ENCODE results near the gene GRM7.

The GRM7 gene

DNA sequence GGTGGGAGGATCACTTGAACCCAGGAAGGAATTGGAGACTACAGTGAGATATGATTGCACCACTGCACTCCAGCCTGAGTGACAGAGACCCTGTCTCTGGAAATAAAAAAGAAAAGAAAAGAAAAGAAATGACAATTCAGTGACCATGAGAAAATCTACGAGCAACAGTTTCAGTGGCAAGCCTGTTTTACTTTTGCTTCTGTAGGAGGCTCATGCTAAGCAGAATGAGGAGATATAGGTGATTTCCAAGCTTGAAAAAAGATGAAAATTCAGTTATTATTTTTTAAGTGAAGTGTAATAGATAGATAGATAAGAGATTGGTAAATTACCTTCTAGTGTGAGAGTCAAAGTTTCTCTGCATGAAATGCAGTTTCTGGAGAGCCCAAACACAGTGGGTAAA is 651.1 kb downstream of the GRM7 start:
- DNase-seq: no peak

DNA sequence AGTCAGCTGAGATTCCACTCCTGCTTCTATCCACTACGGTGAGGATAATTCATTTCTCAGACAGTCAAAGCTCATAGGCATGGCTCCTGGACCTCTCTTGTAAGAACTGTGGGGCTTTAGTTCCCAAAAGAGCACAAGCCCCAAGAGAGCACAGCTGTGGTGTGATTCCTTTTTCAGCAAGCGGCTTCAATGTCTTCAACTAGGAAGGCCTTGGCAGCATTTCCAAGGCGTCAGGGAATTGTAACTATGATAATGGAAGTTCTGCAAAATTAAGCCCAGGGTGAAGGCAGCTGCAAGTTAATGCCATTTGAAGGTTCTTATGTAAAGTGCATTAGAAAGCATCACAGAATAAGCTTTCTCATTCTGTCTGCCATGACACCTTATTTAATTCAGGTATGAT is 657.1 kb downstream of the GRM7 start:
- DNase-seq: no peak

DNA sequence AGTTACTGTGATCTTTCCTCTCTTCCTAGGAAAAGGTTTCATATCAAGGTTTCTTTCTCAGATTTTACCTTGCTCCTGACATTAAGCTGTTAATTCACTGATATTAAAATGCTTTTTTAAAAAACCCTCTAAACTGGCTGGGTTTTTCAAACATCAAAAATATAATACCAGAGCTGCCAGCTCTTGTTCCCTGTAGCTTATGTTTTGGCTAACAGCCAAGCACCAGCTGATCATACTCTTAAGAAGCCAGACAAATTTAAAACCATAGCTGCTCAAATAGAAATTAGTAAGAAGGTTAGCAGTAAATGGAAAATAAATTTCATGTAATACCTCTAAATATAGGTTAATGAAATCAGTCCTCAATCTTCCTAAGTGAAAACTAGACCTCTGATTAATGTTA is 657.5 kb downstream of the GRM7 start:
- peak; percentile 40 for DNase-seq

DNA sequence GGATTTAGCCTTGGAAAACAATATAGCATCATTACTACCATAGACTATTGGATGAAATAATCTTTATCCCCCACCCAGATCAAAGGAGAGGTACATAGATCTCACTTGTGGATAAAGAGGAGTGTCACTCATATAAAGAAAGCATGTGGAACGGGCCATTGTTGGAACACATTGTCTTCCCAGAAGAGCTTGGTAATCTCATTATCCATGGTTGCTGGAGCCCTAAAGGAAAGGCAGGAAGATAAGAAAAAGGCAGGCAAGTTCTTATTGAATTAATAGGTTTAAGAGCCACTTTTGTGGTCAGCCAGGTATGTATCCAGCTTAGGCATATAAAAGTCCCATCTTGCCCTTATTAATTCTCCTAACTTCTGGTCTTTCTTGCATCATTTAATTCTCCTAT is 659.1 kb downstream of the GRM7 start:
- DNase-seq: no peak

DNA sequence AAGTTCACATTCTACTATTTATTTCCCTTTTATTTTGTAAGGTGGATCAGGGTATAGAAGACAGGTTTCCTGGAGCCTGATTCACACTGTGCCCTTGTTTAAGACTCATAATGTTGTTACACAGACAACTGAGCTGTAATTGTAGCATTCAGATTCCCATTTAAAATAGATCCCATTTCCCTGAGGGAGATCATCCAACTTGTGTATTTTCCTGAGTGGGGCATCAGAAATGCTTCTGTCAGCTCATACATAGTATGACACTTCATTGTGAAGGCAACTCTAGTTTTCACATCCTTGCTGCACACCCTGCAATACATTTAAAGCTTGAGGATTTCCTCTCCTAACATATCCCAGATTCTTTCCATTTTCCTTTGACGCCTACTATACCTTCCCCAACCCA is 659.7 kb downstream of the GRM7 start:
- no peak for DNase-seq

DNA sequence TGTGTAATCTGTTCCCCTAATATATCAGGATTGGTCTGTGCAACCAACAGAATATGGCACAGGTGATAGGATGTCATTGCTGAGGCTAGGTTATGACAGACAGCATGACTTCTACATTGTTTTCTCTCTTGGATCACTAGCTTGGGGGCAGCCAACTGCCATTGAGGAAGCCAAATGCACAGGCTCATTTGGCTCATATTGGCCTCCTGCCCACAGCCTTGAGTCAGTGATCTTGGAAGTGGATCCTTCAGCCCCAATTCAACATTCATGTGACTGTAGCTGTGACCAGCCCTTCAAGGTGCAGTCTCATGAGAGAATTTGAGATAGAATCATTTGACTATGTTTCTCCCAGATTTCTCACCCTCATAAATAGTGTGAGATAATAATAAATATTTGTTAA is 675.6 kb downstream of the GRM7 start:
- DNase-seq: no peak

DNA sequence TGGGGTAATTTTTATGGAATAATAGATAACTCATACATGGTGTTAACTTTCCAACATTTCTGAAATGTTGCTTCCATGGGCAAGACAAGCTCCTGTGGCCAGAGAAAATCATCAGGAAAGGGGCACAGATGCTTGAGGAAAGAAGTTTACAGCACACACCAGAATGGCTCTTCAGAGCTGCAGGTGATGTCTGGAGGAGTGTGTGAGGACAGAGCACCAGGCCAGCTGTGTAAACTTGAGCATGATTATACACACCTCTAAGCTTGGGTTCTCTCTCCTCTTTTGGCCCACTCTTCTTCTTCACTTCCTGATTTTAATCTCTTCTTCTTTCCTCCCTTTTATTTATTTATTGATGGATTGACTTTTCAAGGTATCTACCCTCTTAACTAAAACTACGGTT is 676.0 kb downstream of the GRM7 start:
- peak; percentile 42 for DNase-seq

DNA sequence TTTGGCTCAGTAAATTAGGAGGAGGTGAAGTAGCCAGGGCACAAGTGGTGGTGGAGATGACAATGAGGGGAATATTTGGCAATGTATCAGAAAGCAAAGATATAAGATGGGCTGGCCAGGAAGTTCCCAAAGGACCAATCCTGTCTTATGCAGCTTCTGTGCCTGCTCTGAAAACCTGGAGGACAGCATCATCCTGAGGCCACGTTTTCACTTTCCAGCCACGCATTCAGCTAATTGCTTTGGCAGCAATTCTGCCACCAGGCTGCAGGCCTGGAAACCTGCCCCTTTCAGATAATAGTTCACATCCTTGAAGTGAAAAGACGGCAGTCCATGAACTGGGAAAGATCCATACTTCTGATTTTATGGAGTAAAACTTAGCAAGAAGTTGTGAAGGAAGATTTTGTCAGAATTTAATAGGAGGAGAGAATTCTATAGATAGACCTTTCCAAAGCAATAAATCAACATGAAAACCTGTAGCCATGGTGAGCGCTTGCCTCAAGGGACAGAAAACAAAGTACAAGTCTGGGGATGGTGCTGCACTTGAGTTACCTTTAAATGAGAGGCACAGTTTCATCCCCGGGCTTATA is 682.5 kb downstream of the GRM7 start:
- peak; percentile 7 for DNase-seq

DNA sequence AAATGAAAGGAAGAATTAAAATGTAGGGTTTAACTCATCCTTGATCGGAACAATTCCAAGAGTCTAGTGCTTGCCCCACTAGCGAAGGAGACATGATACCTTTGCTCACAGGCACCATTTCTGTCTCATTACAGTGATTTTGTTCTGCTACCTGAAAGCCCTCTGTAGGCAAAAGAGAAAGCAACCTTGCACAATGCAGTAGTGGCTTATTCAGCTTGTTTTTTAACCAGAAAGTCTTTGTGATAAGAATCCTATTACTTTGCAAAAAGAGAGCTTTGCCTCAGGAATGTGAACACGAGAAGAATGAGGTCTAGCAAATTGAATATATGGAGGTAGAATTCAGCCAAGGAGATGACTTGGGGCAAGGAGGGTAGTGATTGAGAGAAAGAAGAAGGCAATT is 684.4 kb downstream of the GRM7 start:
- DNase-seq: no peak

DNA sequence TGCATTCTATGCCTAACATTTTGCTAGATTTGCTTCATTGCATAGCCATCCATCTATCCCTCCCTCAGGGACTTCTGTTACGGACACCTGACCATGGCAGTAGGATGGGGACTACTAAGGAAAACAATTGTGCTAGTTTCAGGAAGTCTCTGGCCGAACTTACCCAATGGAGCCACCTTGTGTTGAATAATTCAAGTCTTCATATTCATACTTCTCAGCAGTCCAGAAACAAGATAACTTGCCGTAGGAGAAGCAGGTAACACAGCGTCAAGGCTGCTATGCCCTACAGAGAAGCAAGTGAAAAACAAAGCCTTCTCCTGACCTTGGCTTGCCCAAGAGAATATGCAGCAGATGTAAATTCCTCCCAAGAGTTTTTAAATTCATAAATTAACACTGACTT is 685.3 kb downstream of the GRM7 start:
- no peak for DNase-seq

DNA sequence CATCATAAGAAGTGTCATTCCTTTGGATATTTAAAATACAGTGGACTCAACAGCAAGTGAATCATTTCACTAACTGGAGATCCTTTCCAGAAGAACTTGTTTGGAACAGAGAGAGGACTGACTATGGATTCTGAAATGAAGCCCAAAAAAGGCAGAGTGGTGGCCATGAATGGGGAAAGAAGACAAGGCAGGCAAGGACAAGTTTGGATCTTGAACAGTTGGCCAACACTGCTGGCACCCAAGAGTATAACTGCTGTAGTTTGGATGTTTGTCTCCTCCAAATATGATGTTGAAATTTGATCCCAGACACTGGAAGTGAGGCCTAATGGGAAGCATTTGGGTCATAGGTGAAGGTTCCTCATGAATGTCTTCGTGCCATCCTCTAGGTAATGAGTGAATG is 686.9 kb downstream of the GRM7 start:
- no peak for DNase-seq

DNA sequence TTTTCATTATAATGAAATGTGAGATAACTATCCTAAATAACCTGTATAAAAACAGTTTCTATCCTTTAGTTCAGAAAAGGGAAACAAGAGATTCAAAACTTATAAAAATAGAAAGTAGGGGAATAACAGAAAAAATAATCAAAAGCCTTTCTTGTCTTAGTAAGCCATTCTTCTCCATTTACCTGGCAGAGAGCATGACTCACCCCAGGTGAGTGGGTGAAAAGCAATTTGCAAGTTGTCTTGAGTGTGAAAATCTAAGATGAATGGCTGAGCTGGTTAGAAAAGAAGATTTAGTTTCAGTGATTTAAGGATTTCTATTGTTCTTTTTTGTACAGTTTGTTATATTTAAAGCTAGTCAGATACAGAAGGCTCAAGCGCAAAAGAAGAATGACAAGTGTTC is 702.0 kb downstream of the GRM7 start:
- DNase-seq: no peak

DNA sequence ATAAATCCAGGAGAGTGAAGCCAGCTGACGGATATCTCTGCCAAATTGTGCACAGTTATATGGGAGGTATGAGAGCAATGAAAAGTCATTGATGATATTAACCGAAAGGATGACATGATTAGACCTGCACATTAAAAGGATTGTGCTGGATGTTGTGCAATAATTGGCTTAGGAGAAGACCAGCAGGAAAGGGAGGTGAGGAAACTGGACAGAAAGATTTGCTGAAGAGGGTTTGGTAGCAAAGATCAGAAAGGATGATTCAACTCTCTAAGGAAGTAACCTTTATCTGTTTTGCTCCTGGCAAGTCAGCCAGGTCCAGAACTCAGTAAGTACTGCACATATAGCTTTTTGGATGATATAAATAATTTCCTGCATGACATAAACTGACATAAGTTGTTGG is 704.7 kb downstream of the GRM7 start:
- no peak for DNase-seq

DNA sequence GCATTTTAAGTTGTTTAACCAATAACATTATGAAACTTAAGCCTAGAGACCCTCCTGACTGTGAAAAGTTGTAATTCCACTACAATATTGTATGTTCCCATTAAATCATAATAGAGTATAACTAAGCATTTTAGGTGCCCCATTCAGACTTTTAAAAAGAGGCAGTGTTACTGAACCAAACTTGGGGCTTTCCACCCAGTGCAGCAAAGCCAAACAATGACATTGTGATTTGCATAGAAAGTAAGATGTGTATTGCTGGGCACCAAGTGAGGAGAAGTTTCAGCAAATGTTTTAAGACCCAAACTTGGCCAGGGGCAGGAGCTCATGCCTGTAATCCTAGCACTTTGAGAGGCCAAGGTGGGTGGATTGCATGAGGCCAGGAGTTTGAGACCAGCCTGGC is 706.2 kb downstream of the GRM7 start:
- no peak for DNase-seq

DNA sequence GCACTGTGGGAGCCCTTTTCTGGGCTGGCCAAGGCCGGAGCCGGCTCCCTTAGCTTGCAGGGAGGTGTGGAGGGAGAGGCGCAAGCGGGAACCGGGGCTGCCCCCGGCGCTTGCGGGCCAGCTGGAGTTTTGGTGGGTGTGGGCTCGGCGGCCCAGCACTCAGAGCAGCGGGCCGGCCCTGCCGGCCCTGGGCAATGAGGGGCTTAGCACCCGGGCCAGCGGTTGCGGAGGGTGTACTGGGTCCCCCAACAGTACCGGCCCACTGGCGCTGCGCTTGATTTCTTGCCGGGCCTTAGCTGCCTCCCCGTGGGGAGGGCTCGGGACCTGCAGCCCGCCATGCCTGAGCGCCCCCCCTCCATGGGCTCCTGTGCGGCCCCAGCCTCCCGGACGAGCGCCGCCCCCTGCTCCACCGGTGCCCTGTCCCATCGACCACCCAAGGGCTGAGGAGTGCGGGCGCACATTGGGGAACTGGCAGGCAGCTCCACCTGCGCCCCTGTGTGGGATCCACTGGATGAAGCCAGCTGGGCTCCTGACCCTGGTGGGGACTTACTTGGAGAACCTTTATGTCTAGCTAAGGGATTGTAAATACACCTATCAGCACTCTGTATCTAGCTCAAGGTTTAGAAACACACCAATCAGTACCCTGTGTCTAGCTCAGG is 707.7 kb downstream of the GRM7 start:
- DNase-seq: no peak

DNA sequence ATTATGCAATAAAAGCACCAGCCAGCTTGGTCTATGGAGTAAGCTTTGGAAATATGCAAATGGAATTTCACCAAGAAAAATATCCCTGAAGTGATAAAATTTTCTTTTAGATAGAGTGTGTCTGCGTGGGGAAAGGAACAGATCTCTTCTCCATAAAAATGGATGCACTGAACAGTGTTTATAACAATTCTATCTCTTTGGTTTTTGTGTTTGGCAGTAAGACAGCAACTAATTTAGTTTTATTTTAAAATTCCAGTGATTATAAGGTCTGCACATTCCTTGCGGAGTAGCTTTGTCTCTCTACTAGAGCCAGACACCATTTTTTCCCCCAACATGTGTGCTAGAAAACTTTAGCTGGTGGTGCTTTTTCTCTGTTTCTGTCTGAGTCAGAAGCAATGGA is 712.4 kb downstream of the GRM7 start:
- DNase-seq: no peak

DNA sequence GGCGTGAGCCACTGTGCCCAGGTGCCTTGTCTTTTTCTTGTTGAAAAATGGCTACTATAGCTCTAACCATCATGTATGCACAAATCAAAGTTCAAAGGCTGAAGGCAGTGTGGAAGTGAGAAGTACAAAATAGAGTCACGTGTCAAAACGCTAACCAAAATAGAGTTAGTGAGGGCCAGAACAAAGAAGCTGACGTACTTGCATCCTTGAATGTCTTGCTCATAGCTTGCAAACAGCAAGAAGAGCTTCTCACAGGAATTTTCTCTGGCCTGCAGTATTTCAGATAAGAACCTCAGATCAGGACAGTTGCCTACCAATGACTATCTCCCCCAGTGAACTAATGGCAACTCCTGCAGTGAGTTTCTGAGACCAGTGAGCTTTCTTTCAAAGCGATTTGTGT is 713.5 kb downstream of the GRM7 start:
- DNase-seq: no peak

DNA sequence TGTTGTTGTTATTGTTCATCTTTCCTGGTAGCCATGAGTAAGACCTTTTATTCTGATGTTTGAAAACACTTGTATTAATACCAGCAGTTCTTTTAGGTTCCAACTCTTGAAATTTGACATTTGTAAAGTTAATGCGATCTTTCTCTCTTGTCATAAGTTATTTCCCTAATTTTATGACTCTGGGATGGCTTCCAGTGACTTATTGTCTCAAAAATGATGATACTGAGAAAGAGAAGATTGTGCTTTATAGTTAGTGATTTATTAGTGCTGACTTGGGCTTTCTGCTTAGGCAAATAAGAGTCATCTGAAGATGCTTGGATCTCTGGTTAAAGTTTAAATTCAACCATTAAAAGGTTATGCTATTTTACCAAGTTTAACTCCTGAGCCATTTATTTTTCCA is 715.2 kb downstream of the GRM7 start:
- DNase-seq: no peak

DNA sequence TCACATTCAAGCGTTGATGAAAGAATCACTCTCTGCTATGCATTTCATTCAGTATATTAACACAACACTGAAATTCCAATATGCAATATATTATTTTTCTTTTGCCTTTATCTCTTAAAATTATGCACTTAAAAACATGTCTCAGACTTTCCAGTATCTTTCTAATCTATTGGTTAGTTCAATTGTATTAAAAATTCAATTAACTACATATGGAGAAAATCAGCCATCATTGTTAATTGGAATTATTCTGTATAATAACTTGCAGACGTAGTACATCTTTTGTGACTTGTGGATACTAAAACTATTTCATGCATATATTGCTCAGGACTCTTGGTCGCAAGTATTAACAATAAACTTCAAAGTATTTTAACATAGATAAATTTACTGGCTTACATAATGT is 715.6 kb downstream of the GRM7 start:
- DNase-seq: no peak

DNA sequence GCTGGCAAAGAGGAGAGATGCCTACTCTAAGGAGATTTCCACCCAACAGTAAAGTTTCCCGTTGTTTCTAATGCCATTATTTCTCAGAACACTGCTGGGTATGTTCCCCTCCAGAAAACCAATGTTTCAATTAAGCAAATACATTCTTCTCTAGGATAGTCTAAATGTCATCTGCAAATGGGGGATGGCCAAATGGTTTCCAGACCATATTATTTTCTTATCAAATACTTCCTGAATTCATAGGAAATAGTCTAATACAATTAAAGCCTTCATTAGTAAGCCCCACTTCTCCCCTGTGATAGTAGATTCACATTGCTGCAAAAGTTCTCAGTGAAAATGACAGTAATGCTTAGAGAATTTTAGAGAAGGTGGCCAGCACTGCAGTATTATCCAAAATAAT is 716.6 kb downstream of the GRM7 start:
- no peak for DNase-seq

DNA sequence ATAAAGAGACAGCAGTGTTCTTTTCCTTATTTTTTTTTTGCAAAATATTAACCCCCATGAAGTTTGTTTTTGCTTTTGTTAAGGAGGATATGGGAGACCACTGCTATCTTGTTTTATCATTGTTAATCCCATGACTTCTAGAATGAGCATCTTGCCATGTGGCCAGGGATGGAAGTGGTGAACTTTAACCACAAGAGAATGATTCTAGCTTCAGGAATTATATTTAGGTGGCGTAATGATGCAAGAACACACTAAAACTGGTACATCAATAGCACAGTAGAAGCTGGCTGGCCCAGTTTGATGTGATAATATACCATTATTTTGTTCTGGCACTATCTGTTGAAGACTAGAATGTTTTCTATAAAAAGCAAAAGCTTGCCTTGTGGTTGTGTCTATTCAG is 720.9 kb downstream of the GRM7 start:
- no peak for DNase-seq

DNA sequence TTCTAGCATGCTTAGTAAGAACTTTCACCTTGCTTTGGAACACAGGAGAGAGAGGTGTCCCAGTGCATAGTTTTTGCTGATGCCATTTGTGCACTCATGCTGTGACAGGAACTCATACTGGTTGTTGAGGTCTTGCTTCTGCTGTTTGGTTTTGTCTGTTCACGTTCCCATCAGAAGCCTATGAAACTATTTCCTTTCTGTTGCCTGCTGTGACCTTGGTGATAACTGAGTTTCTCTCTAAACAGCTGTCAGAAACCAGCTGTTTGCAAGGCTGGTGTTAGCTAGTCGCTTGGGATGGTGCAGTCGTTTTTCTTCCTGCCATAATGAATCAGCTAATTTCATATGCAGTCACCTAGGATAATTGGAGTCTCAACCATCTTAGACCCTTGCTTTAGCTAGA is 724.1 kb downstream of the GRM7 start:
- DNase-seq: peak; percentile 14

DNA sequence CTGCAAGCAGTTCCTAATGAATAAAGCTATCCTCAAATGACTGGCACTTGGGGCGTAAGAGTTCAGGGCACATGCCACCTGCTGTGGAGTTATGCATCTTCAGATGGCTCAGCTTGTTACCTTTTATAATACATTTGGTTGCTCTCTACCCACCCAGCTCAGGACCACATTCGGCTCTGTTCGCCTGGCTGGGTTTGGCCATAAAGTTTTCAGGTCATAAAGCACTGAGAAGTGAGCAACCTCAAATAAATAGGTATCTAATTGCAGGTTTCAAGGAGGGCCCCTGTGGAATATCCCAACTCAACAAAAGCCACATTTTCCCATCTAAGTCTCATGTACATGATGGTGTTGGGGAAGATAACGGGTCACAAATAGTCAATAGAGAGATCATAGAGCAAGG is 727.3 kb downstream of the GRM7 start:
- no peak for DNase-seq

DNA sequence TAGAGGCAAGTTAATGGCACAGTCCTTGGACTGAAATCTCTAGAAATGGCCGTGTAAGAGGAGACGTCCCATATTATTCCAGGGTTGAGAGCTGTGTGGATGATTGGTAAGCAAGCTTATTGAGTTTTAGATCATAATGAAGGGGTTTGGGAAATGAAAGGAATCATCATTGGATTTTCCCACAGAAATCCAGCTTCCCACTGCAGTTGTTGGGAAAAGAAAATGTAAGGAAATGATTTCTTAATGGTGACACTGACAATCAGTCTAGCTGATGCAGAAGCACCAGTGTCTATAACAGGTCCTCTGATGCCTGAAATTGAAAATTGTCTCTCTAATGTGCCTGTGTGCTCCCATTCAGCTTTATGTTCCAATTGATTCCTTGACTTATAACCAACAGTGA is 728.6 kb downstream of the GRM7 start:
- DNase-seq: no peak

DNA sequence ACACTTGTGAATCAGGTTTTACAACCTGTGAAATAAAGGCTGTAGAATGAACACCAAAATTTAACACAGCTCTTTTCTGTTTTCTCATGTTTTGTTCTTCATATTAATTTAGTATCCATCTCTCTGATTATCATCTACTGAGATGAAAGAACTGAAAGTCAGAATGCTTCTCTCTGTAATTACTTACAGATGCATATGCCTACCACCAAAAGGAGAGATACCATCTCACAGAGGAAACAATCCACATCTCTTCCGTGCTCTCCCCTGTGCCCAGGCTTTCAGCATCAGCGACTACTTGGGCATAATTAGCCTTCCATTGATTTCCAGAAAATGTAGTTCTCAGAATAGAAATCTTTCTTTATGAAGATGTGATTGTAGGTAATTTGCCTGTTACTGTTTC is 741.4 kb downstream of the GRM7 start:
- DNase-seq: no peak

DNA sequence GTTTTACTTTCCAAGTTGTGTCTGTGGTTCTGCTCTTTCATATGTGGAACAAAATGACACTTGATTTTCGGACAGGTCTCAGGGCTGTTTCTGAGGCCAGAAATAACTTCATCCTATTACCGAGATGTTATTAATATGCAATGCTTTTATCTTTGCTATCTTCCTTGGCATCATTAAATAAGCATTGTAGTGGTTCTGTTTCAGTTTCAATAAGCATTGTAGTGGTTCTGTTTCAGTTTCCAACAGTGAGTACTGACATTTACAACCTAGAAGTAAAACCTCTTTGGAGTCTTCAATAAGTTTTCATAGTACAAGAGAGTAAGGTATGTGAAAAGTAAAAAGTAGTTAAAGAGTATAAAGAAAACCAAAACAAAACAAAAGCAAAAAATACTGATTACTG is 746.2 kb downstream of the GRM7 start:
- no peak for DNase-seq
